ENCODE results near the gene GRIN2C.

Gene GRIN2C

DNA sequence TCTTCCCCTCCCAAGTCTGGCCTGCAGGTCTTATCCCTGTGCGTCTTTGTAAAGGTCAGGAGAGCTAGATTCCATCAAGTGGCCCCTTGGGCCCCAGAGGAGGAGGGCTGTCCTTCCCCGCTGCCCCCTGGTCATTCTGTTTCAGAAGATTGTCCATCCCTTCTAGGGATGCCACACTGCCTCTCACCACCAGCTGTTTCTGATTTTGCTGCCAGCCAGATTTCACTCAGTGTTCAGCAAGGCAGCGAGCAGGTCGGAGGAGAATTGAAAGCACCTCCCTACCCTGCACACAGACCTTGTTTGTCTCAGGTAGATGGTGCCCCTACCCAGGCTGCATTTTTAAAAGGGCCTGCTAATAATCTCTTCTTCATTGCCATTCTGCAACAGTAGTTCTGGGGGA, 61.9 kb downstream of the GRIN2C start:
- in situ Hi-C loops (cut with MboI; ENCODE audit: low sequenced_read_pairs, unreplicated experiment), result loop anchor here (10.0 kb wide), 1 partner anchor 67 kb away; no protein-coding TSS in a partner anchor
- TF ChIP-seq, protein P1, sequence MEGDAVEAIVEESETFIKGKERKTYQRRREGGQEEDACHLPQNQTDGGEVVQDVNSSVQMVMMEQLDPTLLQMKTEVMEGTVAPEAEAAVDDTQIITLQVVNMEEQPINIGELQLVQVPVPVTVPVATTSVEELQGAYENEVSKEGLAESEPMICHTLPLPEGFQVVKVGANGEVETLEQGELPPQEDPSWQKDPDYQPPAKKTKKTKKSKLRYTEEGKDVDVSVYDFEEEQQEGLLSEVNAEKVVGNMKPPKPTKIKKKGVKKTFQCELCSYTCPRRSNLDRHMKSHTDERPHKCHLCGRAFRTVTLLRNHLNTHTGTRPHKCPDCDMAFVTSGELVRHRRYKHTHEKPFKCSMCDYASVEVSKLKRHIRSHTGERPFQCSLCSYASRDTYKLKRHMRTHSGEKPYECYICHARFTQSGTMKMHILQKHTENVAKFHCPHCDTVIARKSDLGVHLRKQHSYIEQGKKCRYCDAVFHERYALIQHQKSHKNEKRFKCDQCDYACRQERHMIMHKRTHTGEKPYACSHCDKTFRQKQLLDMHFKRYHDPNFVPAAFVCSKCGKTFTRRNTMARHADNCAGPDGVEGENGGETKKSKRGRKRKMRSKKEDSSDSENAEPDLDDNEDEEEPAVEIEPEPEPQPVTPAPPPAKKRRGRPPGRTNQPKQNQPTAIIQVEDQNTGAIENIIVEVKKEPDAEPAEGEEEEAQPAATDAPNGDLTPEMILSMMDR (IDR thresholded peaks at IDR 0.05; ENCODE audit: borderline replicate concordance, control extremely low read depth, extremely low read depth, insufficient read depth, missing control alignments), result no peak
- DNase-seq (ENCODE audit: low spot score), result no peak

DNA sequence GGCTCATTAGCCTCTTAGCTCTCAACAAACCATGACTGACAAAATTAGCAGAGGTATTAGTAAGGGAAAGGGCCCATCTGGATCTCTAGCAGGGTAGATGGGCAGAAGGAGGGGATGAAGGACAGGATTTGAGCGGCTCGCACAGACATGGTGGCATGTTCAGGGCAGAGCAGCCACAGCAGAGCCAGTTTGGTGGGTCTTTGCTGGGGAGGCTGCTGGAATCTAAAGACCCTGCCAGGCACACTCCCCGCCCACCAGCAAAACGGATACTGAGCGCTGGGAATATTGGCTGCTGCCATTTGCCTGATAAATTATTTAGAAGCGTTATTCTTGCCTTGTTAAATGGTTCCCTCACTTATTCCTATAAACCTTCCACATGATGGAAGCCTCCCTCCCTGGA, 62.8 kb downstream of the GRIN2C start:
- in situ Hi-C loops (cut with MboI; ENCODE audit: low sequenced_read_pairs, unreplicated experiment), result loop anchor here (10.0 kb wide), 1 partner anchor 68 kb away; no protein-coding TSS in a partner anchor
- TF ChIP-seq, protein P1 (IDR thresholded peaks at IDR 0.05; ENCODE audit: borderline replicate concordance, control extremely low read depth, extremely low read depth, insufficient read depth, missing control alignments), result no peak

DNA sequence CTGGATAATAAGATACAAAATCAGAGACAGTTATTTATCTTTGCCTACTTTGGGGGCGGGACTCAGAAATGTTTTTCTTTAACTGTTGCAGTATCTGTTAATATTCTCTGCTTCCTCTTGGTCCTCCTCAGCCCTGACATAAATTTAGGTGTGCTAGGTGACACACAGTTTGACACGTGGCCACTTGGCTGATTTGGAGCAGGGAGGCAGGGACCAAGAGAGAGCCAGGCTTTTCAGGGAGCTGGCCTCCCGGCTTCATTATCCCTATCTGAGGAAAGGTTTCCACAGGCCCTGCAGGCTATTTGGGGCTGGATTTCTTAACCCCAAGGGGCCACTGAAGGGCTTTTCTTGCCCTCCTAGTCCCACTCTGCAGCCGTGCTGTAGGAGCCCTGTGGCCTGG, 63.5 kb downstream of the GRIN2C start:
- DNase-seq (ENCODE audit: low spot score), result no peak
- TF ChIP-seq, protein P1 (IDR thresholded peaks at IDR 0.05; ENCODE audit: borderline replicate concordance, control extremely low read depth, extremely low read depth, insufficient read depth, missing control alignments), result no peak
- in situ Hi-C loops (cut with MboI; ENCODE audit: low sequenced_read_pairs, unreplicated experiment), result loop anchor here (10.0 kb wide), 1 partner anchor 69 kb away; no protein-coding TSS in a partner anchor

More for the DNA sequence above, 62.8 kb downstream of the GRIN2C start:
- DNase-seq (ENCODE audit: low spot score), result no peak

DNA sequence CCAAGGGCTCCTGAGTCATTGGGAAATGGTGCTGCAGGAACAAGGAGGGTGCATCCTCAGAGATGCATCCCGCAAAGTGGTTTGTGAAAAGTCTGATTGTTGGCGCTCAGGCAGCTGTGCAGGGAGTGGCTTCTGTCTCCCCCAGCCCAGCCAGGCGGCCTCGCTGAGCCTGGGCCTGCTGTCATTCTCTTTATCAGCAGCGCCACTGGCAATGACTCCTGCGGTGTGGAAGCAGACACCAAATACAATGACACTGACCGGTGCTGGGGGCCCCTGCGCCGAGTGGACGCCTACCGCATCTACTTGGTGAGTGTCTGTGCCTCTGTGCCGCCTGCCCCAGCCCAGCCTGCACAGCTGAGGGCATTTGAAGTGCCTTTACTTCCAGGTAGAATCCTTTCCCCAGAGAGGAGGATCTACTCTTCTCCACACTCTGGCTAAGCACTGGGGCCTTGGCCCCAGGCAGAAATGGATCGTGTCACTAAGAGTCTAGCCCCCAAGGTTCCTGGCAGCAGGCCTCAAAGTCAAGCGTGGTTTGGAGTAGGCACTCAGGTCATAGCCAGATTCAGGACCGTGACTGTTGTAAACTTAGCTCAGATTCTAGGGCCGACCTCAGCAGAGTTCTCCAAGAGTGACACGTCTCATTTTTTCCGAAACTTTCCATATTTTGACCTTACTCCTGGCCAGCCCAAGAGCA, 64.2 kb downstream of the GRIN2C start:
- TF ChIP-seq, protein P1 (IDR thresholded peaks at IDR 0.05; ENCODE audit: borderline replicate concordance, control extremely low read depth, extremely low read depth, insufficient read depth, missing control alignments), result no peak
- no peak for DNase-seq (ENCODE audit: low spot score)
- in situ Hi-C loops (cut with MboI; ENCODE audit: low sequenced_read_pairs, unreplicated experiment), result loop anchor here (10.0 kb wide), 1 partner anchor 69 kb away; no protein-coding TSS in a partner anchor

DNA sequence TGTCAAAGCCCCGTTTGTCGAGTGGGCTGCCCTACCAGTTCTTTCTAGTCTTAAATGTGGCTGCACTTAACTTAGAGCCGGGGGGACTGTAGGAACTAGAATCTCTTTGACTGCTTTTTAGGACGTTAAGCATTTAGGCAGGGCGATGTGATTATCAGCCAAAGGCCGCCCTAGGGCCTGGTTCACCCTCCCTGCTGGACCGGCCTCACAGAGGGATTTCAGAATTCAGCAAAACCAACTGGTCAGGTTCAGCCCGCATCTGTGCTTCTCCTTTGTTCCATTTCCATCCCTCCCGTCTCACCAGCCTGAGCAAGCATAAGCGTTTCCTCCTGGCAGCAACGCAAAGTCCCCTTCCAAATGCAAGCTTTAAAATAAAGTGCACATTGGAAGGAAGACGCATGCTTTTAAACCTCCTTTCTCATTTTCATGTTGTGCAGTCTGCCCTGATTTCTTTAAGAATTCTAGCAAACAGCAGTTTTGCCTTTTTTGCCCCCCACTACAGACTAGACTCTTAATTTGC, 67.0 kb downstream of the GRIN2C start:
- no peak for DNase-seq (ENCODE audit: low spot score)
- in situ Hi-C loops (cut with MboI; ENCODE audit: low sequenced_read_pairs, unreplicated experiment), result loop anchor here (10.0 kb wide), 1 partner anchor 72 kb away; no protein-coding TSS in a partner anchor
- TF ChIP-seq, protein P1 (IDR thresholded peaks at IDR 0.05; ENCODE audit: borderline replicate concordance, control extremely low read depth, extremely low read depth, insufficient read depth, missing control alignments), result no peak
